HG03457 (cell line): Measurements from ENCODE around the gene PFKFB4.
"Not testable (repeated sequence)": the region's sequence is repeated elsewhere in the genome, so short reads cannot be mapped to it uniquely, and the experiment has no call there.

Source experiments
- ATAC-seq: cut with Tn5 transposase; IDR thresholded peaks from one replicate; pipeline ENCODE4 v1.9.1; 2021; ENCODE audit warnings: moderate number of reproducible peaks; ENCODE audit not compliant: unreplicated experiment

The PFKFB4 gene

GRCh38 chr3:48502728-48503168, 53.9 kb downstream of the PFKFB4 start:
- no peak for ATAC-seq

- no peak for ATAC-seq
Observed at GRCh38 chr3:48502121-48502520, 54.5 kb downstream of the PFKFB4 start.

DNA sequence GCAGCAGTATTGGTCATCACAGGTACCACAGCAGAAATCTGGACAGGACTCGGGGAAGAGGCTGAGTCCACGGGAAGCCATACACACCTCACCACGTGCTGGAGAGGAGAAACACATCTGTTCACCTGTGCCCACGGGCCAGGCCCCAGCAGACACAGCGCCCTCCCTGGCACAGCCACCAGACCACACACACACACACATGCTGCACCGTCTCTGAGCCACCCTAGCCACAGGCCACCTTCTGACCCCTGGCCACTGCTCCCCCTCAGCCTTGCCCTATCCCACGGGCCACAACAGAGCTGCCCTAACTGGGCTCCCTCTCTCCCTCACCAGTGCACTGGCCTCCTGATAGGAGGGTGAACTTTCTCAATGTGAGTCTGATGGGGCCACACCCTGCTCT, 55.4 kb downstream of the PFKFB4 start:
- ATAC-seq = no peak

DNA sequence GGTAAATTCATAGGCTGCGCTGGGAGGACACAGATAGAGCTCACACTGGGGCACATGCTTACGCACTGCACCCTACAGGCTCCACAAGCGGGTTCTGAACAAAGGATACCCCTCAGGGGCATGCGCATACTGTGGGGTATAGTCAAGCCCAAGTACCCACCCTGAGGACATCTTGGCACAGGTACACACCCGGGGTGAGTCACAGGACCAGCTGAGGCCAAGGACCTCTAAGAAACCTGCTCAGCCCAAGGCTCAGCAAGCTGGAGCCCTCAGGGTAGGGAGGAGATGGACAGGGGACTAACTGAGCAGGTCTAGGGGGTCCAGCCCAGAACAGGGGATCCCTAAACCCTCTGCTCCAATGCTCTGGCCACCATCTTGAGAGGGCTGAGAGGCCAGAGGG, 55.9 kb downstream of the PFKFB4 start:
- no peak for ATAC-seq

DNA sequence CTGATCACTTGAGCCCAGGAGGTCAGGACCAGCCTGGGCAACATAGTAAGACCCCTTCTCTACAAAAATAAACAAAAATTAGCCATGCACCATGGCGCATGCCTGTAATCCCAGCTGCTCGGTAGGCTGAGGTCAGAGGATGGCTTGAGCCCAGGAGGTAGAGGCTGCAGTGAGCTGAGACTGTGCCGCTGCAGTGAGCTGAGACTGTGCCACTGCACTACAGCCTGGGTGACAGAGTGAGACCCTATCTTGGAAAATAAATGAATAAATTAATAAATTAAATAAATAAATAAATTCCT, 63.5 kb downstream of the PFKFB4 start:
- no peak for ATAC-seq

- ATAC-seq = no peak
Observed at GRCh38 chr3:48492461-48493202, 64.0 kb downstream of the PFKFB4 start.

DNA sequence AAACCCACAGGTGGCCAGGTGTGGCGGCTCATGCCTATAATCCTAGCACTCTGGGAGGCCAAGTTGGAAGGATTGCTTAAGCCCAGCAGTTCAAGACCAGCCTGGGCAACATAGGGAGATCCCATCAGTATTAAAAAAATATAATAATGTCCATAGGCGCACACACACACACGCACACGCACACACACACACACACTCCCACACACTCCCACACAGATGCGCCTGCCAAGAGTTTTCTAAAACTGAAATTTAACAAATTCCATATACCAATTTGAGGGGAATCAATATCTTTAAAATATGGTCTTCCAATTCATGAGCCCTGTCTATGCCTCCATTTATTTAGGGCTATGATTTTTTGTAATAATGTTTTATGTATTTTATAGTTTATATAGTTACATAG, 69.7 kb downstream of the PFKFB4 start:
- no peak for ATAC-seq

GRCh38 chr3:48482822-48483221, 73.8 kb downstream of the PFKFB4 start:
- ATAC-seq = not testable (repeated sequence)

- not testable (repeated sequence) for ATAC-seq
Observed at GRCh38 chr3:48480891-48481290, 75.7 kb downstream of the PFKFB4 start.

GRCh38 chr3:48478626-48479555, 77.7 kb downstream of the PFKFB4 start:
- ATAC-seq = no peak

DNA sequence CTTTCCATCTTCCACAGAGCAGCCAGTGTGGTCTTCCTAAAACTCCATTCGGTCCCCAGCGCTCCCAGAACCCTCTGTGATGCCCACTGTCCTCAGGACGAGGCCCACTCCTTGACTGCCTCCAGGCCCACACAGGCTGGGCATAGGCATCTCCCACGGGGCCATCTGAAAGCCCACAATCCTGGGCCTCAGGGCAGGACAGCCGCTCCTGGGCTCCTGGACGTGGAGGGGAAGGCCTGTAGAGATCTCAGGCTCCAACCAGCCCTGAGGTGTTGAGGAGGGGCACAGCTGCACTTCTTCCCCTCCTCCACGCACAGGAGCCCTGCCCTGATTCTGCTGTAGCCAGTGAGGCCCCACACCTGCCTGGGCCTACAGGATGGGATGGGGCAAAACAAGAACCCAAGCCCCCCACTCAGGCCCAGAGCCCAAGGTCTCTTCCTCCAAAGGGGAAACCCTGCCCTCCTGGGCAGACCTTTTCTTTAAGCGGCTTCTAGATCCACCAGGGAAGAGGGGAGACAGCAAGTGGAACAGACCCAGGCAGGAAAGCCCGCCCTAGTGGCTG, 78.6 kb downstream of the PFKFB4 start:
- no peak for ATAC-seq

DNA sequence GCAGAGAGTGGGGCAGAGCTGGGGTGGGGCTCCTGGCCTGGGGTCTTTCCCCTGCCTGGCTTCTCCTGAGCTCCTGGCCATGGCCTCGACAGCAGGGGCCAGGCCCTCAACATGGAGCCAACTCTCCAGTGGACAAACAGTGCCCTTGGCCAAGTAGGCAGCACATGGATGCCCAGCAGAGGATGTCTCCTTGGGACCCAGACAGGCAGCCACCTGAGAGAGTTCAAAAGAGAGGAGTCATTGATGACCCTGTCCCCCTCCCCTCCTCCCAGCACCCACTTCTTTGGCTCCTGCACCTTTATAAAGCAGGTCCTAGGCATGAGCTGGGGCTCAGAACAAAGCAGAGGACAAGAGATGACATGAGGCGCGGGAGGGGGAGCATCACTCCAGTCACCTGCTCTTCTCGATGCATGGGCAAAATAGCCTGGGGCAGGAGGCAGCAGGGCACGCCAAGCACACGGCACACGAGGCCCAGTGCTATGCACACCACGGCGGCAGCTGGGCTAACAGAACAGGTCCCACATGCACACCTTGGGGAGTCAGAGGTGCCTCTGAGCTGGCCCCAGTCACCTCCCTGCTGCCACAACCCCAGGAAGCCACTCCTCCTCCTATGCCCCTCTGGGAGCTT, 80.1 kb downstream of the PFKFB4 start:
- no peak for ATAC-seq

DNA sequence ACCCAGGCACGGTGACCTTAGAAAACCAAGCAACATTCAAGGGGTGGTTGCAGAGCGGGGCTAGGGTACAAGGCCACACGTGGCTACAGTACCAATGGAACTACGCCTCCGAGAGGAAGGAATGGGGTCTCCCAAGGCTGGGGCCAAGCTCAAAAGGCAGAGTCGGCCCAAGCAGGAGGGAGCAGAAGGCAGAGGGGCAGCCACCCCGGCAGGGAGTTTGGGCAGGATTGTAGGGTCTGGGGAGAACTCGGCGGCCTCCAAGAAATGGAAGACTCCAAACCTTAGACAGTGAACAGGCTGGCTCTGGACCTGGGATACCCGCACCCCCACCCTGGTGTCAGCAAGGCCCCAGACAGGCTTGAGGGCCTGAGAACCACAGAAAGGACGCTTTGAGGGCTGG, 81.4 kb downstream of the PFKFB4 start:
- ATAC-seq = no peak

GRCh38 chr3:48474619-48475018, 82.0 kb downstream of the PFKFB4 start:
- ATAC-seq = no peak

DNA sequence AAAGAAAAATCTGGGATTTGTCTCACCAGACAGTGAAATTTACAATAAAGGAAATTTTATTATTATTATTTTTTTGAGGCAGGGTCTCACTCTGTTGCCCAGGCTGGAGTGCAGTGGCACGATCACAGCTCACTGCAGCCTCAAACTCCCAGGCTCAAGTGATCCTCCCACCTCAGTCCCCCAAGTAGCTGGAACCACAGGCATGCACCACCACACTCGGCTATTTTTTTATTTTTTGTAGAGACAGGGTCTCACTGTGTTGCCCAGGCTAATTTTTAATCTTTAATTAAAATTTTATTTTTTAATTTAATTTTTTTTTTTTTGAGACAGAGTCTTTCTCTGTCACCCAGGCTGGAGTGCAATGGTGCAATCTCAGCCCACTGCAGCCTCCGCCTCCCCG, 82.6 kb downstream of the PFKFB4 start:
- ATAC-seq = not testable (repeated sequence)

- ATAC-seq = no peak
Observed at GRCh38 chr3:48473617-48473952, 83.0 kb downstream of the PFKFB4 start.

GRCh38 chr3:48472923-48473616, 83.5 kb downstream of the PFKFB4 start:
- peak; percentile 56 for ATAC-seq

DNA sequence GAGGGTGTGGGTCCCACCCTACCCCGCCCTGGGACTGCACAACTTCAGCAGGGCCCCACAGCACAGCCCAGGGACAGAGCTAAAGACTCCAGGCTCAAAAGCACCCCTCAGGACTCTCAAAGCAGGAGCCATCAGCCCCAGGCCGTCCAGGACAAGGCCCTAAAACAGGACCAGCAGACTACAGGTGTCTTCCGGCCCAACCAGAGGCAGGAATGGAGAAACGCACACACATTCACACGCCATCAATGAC, 84.0 kb downstream of the PFKFB4 start:
- ATAC-seq = no peak

GRCh38 chr3:48470286-48470685, 86.3 kb downstream of the PFKFB4 start:
- ATAC-seq = no peak

GRCh38 chr3:48469046-48469915, 87.3 kb downstream of the PFKFB4 start:
- no peak for ATAC-seq
